Endodermal cell (in vitro differentiated cells): ENCODE measurements around the gene KRTAP4-9. TPM values are rescaled to one million over a fixed set of nuclear protein-coding genes. Genes with fewer than 3 reads are reported as not detected.
"Not testable (repeated sequence)": the region's sequence is repeated elsewhere in the genome, so short reads cannot be mapped to it uniquely, and the experiment has no call there.

Source experiments
- DNase-seq: peaks from one replicate; pipeline ENCODE4 v3.0.0-alpha.2; 2017
- H3K27ac ChIP-seq: 2 replicates; pipeline ENCODE4 v1.5.1; 2013; ENCODE audit warnings: mild to moderate bottlenecking, low read depth, low read length, moderate library complexity
- H3K27me3 ChIP-seq: 2 replicates; pipeline ENCODE4 v1.6.1; 2013; ENCODE audit warnings: mild to moderate bottlenecking, low read length, moderate library complexity; ENCODE audit not compliant: insufficient read depth, control insufficient read depth, poor library complexity, severe bottlenecking
- H3K36me3 ChIP-seq: 2 replicates; pipeline ENCODE4 v1.7.0; 2013; ENCODE audit warnings: mild to moderate bottlenecking, low read length, moderate library complexity; ENCODE audit not compliant: control insufficient read depth, insufficient read depth
- H3K4me1 ChIP-seq: one replicate; pipeline ENCODE4 v1.7.0; 2013; ENCODE audit warnings: low read length; ENCODE audit not compliant: control insufficient read depth, insufficient read depth
- H3K4me3 ChIP-seq: 2 replicates; pipeline ENCODE4 v1.5.1; 2013; ENCODE audit warnings: mild to moderate bottlenecking, low read length, moderate library complexity
- H3K9ac ChIP-seq: 2 replicates; pipeline ENCODE4 v1.6.1; 2013; ENCODE audit warnings: mild to moderate bottlenecking, low read length, moderate library complexity; ENCODE audit not compliant: poor library complexity, severe bottlenecking; ENCODE audit errors: extremely low read depth
- H3K9me3 ChIP-seq: 2 replicates; pipeline ENCODE4 v1.6.1; 2013; ENCODE audit warnings: mild to moderate bottlenecking, low read length, moderate library complexity; ENCODE audit not compliant: control insufficient read depth
- H3K27ac Mint-ChIP-seq: 2 replicates; pipeline ENCODE4 v1.8.0; 2020; ENCODE audit warnings: mixed read lengths
- H3K27me3 Mint-ChIP-seq: 2 replicates; pipeline ENCODE4 v1.8.0; 2021; ENCODE audit warnings: mild to moderate bottlenecking, mixed read lengths; ENCODE audit not compliant: insufficient read depth
- H3K36me3 Mint-ChIP-seq: 2 replicates; pipeline ENCODE4 v1.8.0; 2020; ENCODE audit warnings: low read depth, mixed read lengths
- H3K4me1 Mint-ChIP-seq: 2 replicates; pipeline ENCODE4 v1.8.0; 2020; ENCODE audit warnings: mixed read lengths
- H3K4me3 Mint-ChIP-seq: 2 replicates; pipeline ENCODE4 v1.8.0; 2020; ENCODE audit warnings: mild to moderate bottlenecking, moderate library complexity, mixed read lengths
- H3K9me3 Mint-ChIP-seq: 2 replicates; pipeline ENCODE4 v1.8.0; 2020; ENCODE audit warnings: mild to moderate bottlenecking, mixed read lengths
- CTCF ChIP-seq: fragments of 200-600 bp; sonication (generic); conservative IDR thresholded peaks from 2 replicates; pipeline ENCODE4 v1.5.0; 2021; ENCODE audit warnings: antibody characterized with exemption, mild to moderate bottlenecking
- WGBS, 2 experiments: methylation state at CpG; one replicate each; pipeline versions ENCODE4 v1.1.5 to v1.1.7; 2013; ENCODE audit warnings: missing lambda C conversion rate in 2 of 2, mixed read lengths in 1 of 2; ENCODE audit not compliant: insufficient coverage in 1 of 2, insufficient read length in 1 of 2; 5-methylcytosine and 5-hydroxymethylcytosine counted together
- total RNA-seq, 2 donors: library from RNA; stranded (reverse); fragmentation: NEBNext Ultra II Directional in 1 of 2; extraction: Animal tissue kit (Norgen Biotek cat#: 25700) in 1 of 2; gene quantifications; 2 replicates in 1 of 2; 3 replicates in 1 of 2; pipeline ENCODE4 v1.2.1, GENCODE V29; 2021

Gene KRTAP4-9
- total RNA-seq, 2 donors from 2014 or later: not detected

GRCh38 chr17:41064301-41064700 is 40.9 kb upstream of the KRTAP4-9 start:
- no peak for DNase-seq
- H3K4me1 Mint-ChIP-seq: peaks cover 2% of the 10 kb centered on the region

GRCh38 chr17:41065016-41065689 is 40.0 kb upstream of the KRTAP4-9 start:
- 88 to 96% methylated on average over 3 to 4 of the region's 16 CpGs for WGBS, 2 experiments
- H3K9ac ChIP-seq, H3K4me1 Mint-ChIP-seq, H3K9me3 Mint-ChIP-seq, H3K4me3 Mint-ChIP-seq, H3K27ac ChIP-seq, H3K4me3 ChIP-seq, H3K27me3 Mint-ChIP-seq, H3K4me1 ChIP-seq, DNase-seq, H3K27ac Mint-ChIP-seq, H3K36me3 Mint-ChIP-seq, H3K9me3 ChIP-seq, H3K36me3 ChIP-seq, H3K27me3 ChIP-seq: not testable (repeated sequence)

More at GRCh38 chr17:41064301-41064700, 40.9 kb upstream of the KRTAP4-9 start:
- no peak overlapping the region for H3K9ac ChIP-seq
- no peak overlapping the region for H3K27ac ChIP-seq
- Mint-ChIP-seq H3K4me3 (no peak overlapping the region), H3K27ac (no peak overlapping the region), H3K27me3 (no peaks in the 10 kb centered on the region), H3K36me3 (no peaks in the 10 kb centered on the region), H3K9me3 (no peaks in the 10 kb centered on the region)
- no peaks in the 10 kb centered on the region for H3K4me1 ChIP-seq
- no peaks in the 10 kb centered on the region for H3K36me3 ChIP-seq
- no peaks in the 10 kb centered on the region for H3K27me3 ChIP-seq
- 100% methylated on average over 1 of the region's 1 CpG; no CpG with 5 or more reads in 1 of the 2 experiments for WGBS, 2 experiments
- H3K4me3 ChIP-seq: no peak overlapping the region
- no peak for TF ChIP-seq CTCF
- H3K9me3 ChIP-seq: no peaks in the 10 kb centered on the region

GRCh38 chr17:41065829-41066624 is 39.2 kb upstream of the KRTAP4-9 start, which contains the start of gene KRTAP2-4:
KRTAP2-4 (minus strand) TSS chr17:41065879; CDS start chr17:41065845, 34 bp downstream.
- H3K9me3 Mint-ChIP-seq: no peaks in the 10 kb centered on the region
- no peaks in the 10 kb centered on the region for H3K27me3 Mint-ChIP-seq
- H3K9me3 ChIP-seq: no peaks in the 10 kb centered on the region
- H3K4me1 Mint-ChIP-seq: no peaks in the 10 kb centered on the region
- H3K27me3 ChIP-seq: no peaks in the 10 kb centered on the region
- WGBS, 2 experiments: 91 to 96% methylated on average over 5 of the region's 6 CpGs
- no peaks in the 10 kb centered on the region for H3K4me1 ChIP-seq
- DNase-seq: no peak
- TF ChIP-seq CTCF: no peak
- no peak within 1 kb of the TSS for H3K4me3 ChIP-seq
- H3K27ac ChIP-seq: no peak within 1 kb of the TSS
- H3K4me3 Mint-ChIP-seq: no peak within 1 kb of the TSS
- H3K36me3 Mint-ChIP-seq: no peaks in the 10 kb centered on the region
- no peak within 1 kb of the TSS for H3K27ac Mint-ChIP-seq
- H3K9ac ChIP-seq: no peak within 1 kb of the TSS
- no peaks in the 10 kb centered on the region for H3K36me3 ChIP-seq
